Left lung (tissue), 10 donors: ENCODE data around the gene PSME3IP1. TPM values are rescaled to one million over a fixed set of nuclear protein-coding genes. Genes with fewer than 3 reads are reported as not detected.

Source experiments
- ATAC-seq: fragments of 200-7000 bp; cut with Tn5 transposase; one replicate; pipeline ENCODE4 v1.9.1; 2020; ENCODE audit warnings: moderate library complexity
- DNase-seq, 4 donors: peaks; one replicate each; pipeline ENCODE4 v3.0.0-alpha.2; 2013 to 2020
- H3K27ac ChIP-seq, 2 donors: fragments of 200-600 bp; sonication (generic) in 1 of 2; one replicate each; pipeline versions ENCODE4 v1.5.0 to v1.8.0; 2020 to 2021
- H3K27me3 ChIP-seq, 2 donors: fragments of 200-600 bp; sonication (generic) in 1 of 2; one replicate each; pipeline versions ENCODE4 v1.5.0 to v1.8.0; 2020 to 2021
- H3K36me3 ChIP-seq, 2 donors: fragments of 200-600 bp; sonication (generic) in 1 of 2; one replicate each; pipeline versions ENCODE4 v1.5.0 to v1.8.0; 2020 to 2021
- H3K4me1 ChIP-seq, 2 donors: fragments of 200-600 bp; one replicate each; pipeline ENCODE4 v1.8.0; 2021
- H3K4me3 ChIP-seq, 2 donors: fragments of 200-600 bp; sonication (generic) in 1 of 2; one replicate each; pipeline versions ENCODE4 v1.5.0 to v1.8.0; 2020 to 2021; ENCODE audit warnings: mild to moderate bottlenecking in 1 of 2
- H3K9me3 ChIP-seq, 2 donors: fragments of 200-600 bp; sonication (generic) in 1 of 2; one replicate each; pipeline versions ENCODE4 v1.5.0 to v1.8.0; 2020 to 2021
- CTCF ChIP-seq, 2 donors: fragments of 200-600 bp; sonication (generic) in 1 of 2; IDR thresholded peaks; one replicate each; pipeline versions ENCODE4 v1.5.0 to v1.8.0; 2021; ENCODE audit warnings: antibody characterized with exemption in 2 of 2
- intact Hi-C, 2 donors: fragments of 100-400 bp; cut with DNase I; formaldehyde crosslinking; loops; one replicate each; pipeline versions ENCODE4 v1.11.2 to v1.14.2; 2022
- polyA plus RNA-seq, 6 donors: library from polyadenylated mRNA; unstranded; fragments of 120-200 nt; gene quantifications; one replicate each; pipeline ENCODE4 v1.2.1, GENCODE V29; 2013; ENCODE audit not compliant: insufficient read length in 6 of 6
- total RNA-seq, 2 donors: library from RNA; stranded (reverse); fragmentation: NEBNext Ultra II Directional; extraction: Animal tissue kit (Norgen Biotek cat#: 25700); gene quantifications; one replicate each; pipeline ENCODE4 v1.2.1, GENCODE V29; 2021
- donor health status: DM: no; HTN: yes; CAD: no.
- donor health status: DM: no; HTN: no; CAD: no.

PSME3IP1 gene
- total and polyA plus RNA-seq, 8 donors = 53.1 to 123 (median 104) TPM

GRCh38 chr16:57107321-57107922 is 78.4 kb downstream of the PSME3IP1 start:
- Histone ChIP-seq H3K4me3 (no peak overlapping the region), H3K27ac (no peak overlapping the region), H3K36me3 (no peaks in the 10 kb centered on the region), H3K27me3 (no peaks in the 10 kb centered on the region), H3K9me3 (no peaks in the 10 kb centered on the region), H3K4me1 (peaks cover 0 to 55% of the 10 kb centered on the region in 2 donors)
- no peak for ATAC-seq
- TF ChIP-seq CTCF (IDR thresholded peaks at IDR 0.05) = no peak
- DNase-seq = no peak
- intact Hi-C loops = no loop called here

GRCh38 chr16:57106767-57107166 is 79.1 kb downstream of the PSME3IP1 start:
- ATAC-seq (no peak), DNase-seq (no peak)
- no peak for TF ChIP-seq CTCF (IDR thresholded peaks at IDR 0.05)
- Histone ChIP-seq H3K27me3 (no peaks in the 10 kb centered on the region), H3K4me1 (peaks cover 0 to 48% of the 10 kb centered on the region in 2 donors), H3K27ac (no peak overlapping the region), H3K4me3 (no peak overlapping the region), H3K9me3 (no peaks in the 10 kb centered on the region), H3K36me3 (no peaks in the 10 kb centered on the region)
- intact Hi-C loops = no loop called here

- DNase-seq (no peak), ATAC-seq (no peak)
- no peak for TF ChIP-seq CTCF (IDR thresholded peaks at IDR 0.05)
- H3K27ac ChIP-seq = peak overlapping the region in 1 of 2 donors; percentile 30
- intact Hi-C loops = no loop called here
- H3K27me3 ChIP-seq = no peaks in the 10 kb centered on the region
- no peaks in the 10 kb centered on the region for H3K36me3 ChIP-seq
- H3K4me1 ChIP-seq = peaks cover 0 to 42% of the 10 kb centered on the region in 2 donors
- no peaks in the 10 kb centered on the region for H3K9me3 ChIP-seq
- H3K4me3 ChIP-seq = no peak overlapping the region
Observed at GRCh38 chr16:57105184-57105583, 80.7 kb downstream of the PSME3IP1 start.

GRCh38 chr16:57104706-57105105 is 81.1 kb downstream of the PSME3IP1 start:
- Histone ChIP-seq H3K4me1 (peaks cover 0 to 47% of the 10 kb centered on the region in 2 donors), H3K4me3 (no peak overlapping the region), H3K27ac (peak overlapping the region in 1 of 2 donors; percentile 30), H3K9me3 (no peaks in the 10 kb centered on the region), H3K36me3 (no peaks in the 10 kb centered on the region), H3K27me3 (no peaks in the 10 kb centered on the region)
- intact Hi-C loops = no loop called here
- no peak for TF ChIP-seq CTCF (IDR thresholded peaks at IDR 0.05)
- DNase-seq = no peak
- no peak for ATAC-seq

- intact Hi-C loops = no loop called here
- Histone ChIP-seq H3K4me3 (no peak overlapping the region), H3K27ac (no peak overlapping the region), H3K36me3 (no peaks in the 10 kb centered on the region), H3K4me1 (peaks cover 0 to 59% of the 10 kb centered on the region in 2 donors), H3K9me3 (no peaks in the 10 kb centered on the region), H3K27me3 (no peaks in the 10 kb centered on the region)
- TF ChIP-seq CTCF (IDR thresholded peaks at IDR 0.05) = no peak
- no peak for DNase-seq
- no peak for ATAC-seq
Observed at GRCh38 chr16:57102888-57103851, 82.7 kb downstream of the PSME3IP1 start.
